ENCODE measurements around the gene TNFRSF25. TPM values are rescaled to one million over a fixed set of nuclear protein-coding genes. Genes with fewer than 3 reads are reported as not detected.
A peak's percentile ranks its signal among the peaks of the same experiment; 100 is the strongest.

The TNFRSF25 gene
- total and polyA plus RNA-seq, 2 of the 8 experiments (the other 6 are each of a cell fraction or from before 2014, with no cell fraction given), result 10.7 to 19.5 TPM

GRCh38 chr1:6416906-6417305 lies 49.1 kb downstream of the TNFRSF25 start:
- Histone ChIP-seq H2BK15ac (ENCODE audit: low read length) (no peak overlapping the region), H3K18ac (ENCODE audit: extremely low read depth, low read length) (no peak overlapping the region), H2BK12ac (ENCODE audit: low read depth, low read length) (0 out of 2 replicates have a peak overlapping the region, but pooled peaks have one; percentile 62), H3K9ac (replicated peaks in 1 of 4; ENCODE audit: extremely low read depth in 1 of 4, low read depth in 3 of 4, low read length in 3 of 4) (no peak overlapping the region), H2AFZ (ENCODE audit: low read length) (no peak overlapping the region), H4K20me1 (replicated peaks in 1 of 2; ENCODE audit: control insufficient read depth in 1 of 2, insufficient read depth in 2 of 2, low read length in 2 of 2) (peaks cover 0 to 5% of the 10 kb centered on the region in 2 experiments), H2AK5ac (ENCODE audit: low read depth, low read length) (no peak overlapping the region), H3K36me3 (ENCODE audit: control insufficient read depth in 2 of 4, insufficient read depth in 4 of 4, low read length in 3 of 4) (peaks cover 0 to 8% (median 0%) of the 10 kb centered on the region in 4 experiments; a peak in 1 of 8 replicates), H3K9me3 (ENCODE audit: insufficient read depth in 2 of 2, low read depth in 1 of 2, low read length in 1 of 2) (no peaks in the 10 kb centered on the region), H4K91ac (replicated peaks; ENCODE audit: insufficient read length, low read length) (no peak overlapping the region), H2BK5ac (ENCODE audit: low read depth, low read length) (no peak overlapping the region), H3K4me1 (replicated peaks in 1 of 4; ENCODE audit: control insufficient read depth in 3 of 4, insufficient read depth in 4 of 4, low read length in 3 of 4) (peaks cover 6 to 22% (median 10%) of the 10 kb centered on the region in 4 experiments), H3K23me2 (ENCODE audit: low read depth, low read length) (peaks cover 11% of the 10 kb centered on the region; the same call in 1 of the 2 replicates), H3K4me2 (ENCODE audit: insufficient read depth in 1 of 2, low read depth in 2 of 2, low read length in 2 of 2) (no peak overlapping the region), H3K14ac (ENCODE audit: insufficient read length) (no peak overlapping the region), H3K23ac (ENCODE audit: insufficient read length) (no peak overlapping the region), H3K56ac (replicated peaks; ENCODE audit: insufficient read length, low read depth, low read length) (no peak overlapping the region), H2BK120ac (replicated peaks; ENCODE audit: low read depth, low read length) (no peak overlapping the region), H3K27me3 (replicated peaks in 1 of 4; ENCODE audit: control insufficient read depth in 3 of 4, extremely low read depth in 1 of 4, insufficient read depth in 3 of 4, low read length in 3 of 4) (peaks cover 51 to 77% (median 75%) of the 10 kb centered on the region in 4 experiments), H2BK20ac (ENCODE audit: low read length) (no peak overlapping the region), H3K79me2 (ENCODE audit: control insufficient read depth in 1 of 2, insufficient read depth in 2 of 2, low read length in 2 of 2) (no peaks in the 10 kb centered on the region), H3K4ac (replicated peaks; ENCODE audit: insufficient read length, low read depth, low read length) (no peak overlapping the region), H4K8ac (ENCODE audit: extremely low read depth, insufficient read depth, low read length) (no peak overlapping the region), H3K79me1 (ENCODE audit: low read depth, low read length) (no peaks in the 10 kb centered on the region), H3K4me3 (ENCODE audit: extremely low read depth in 1 of 4, insufficient read depth in 2 of 4, low read depth in 3 of 4, low read length in 4 of 4) (no peak overlapping the region), H4K5ac (ENCODE audit: insufficient read length, low read depth, low read length) (no peak overlapping the region), H3K27ac (ENCODE audit: low read depth, low read length) (no peak overlapping the region)
- TF ChIP-seq KDM4A (IDR thresholded peaks at IDR 0.05; ENCODE audit: low read depth, low read length, severe bottlenecking) (no peak), SIRT6 (IDR thresholded peaks at IDR 0.05; ENCODE audit: low read length) (no peak), TAF1 (IDR thresholded peaks at IDR 0.05; ENCODE audit: low read depth, low read length) (no peak), SIX5 (IDR thresholded peaks at IDR 0.05; ENCODE audit: low read depth, low read length) (no peak), SAP30 (IDR thresholded peaks at IDR 0.05; ENCODE audit: insufficient read depth, insufficient replicate concordance, low read length) (no peak), POLR2AphosphoS5 (IDR thresholded peaks at IDR 0.05; ENCODE audit: low read depth, low read length) (no peak), TEAD4 (IDR thresholded peaks at IDR 0.05; ENCODE audit: low read depth, low read length) (no peak), TCF12 (IDR thresholded peaks at IDR 0.05; ENCODE audit: low read depth, low read length) (no peak), TAF7 (optimal IDR thresholded peaks at IDR 0.05; ENCODE audit: borderline replicate concordance, low read depth, low read length) (no peak)
- CTCF ChIA-PET (ENCODE audit: partially characterized antibody), result interaction anchor here (1.0 to 58.4 kb wide), 7 partner anchors 10 to 210 kb away, joined by 3 to 1769 read pairs (median 20); no protein-coding TSS in a partner anchor
- no peak for DNase-seq (ENCODE audit: low read depth in 1 of 2, low spot score in 2 of 2)
- WGBS, 2 experiments (ENCODE audit: extremely low coverage in 1 of 2, insufficient coverage in 1 of 2, insufficient read length in 1 of 2, insufficient replicate concordance in 2 of 2, low coverage in 1 of 2, low lambda C conversion rate in 2 of 2, missing lambda C conversion rate in 1 of 2), result 92% methylated on average over 5 of the region's 5 CpGs; no CpG with 5 or more reads in 1 of the 2 experiments
- POLR2A ChIA-PET (ENCODE audit: partially characterized antibody), result no interaction called here
- no peak for FAIRE-seq

Measured in H1 (cell line).